Measurements from ENCODE around the gene WDR49.

The WDR49 gene

DNA sequence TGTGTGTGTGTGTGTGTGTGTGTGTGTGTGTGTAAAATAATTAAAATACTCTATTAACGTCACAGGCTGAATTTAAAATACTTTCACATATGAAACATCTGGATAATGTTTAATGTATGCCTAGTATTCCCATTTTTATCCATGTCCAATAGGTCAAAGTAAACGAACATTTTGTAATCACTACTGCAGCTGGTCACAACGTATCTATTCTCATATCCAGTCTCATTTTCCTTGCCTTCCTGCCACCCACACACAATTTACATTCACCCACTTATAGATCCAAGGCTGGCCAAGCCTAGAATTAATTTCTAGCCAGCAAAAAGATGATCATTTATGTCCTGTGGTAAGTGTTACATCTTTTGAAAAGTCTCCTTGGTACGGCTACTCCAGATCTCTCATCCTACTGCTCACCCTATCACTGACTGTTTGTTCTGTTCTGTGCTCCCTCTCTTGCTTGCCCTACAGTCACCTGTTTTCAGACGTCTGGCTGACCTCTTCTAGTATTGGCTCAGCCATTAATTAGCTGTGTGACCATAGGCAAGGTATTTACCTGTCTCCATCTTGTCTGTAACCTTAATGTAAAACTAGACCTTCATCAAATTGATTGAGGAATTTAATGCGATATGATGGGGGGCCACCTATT, 197.5 kb downstream of the WDR49 start:
- no peak for DNase-seq (ENCODE audit: extremely low read depth, low read depth)
- TF ChIP-seq, protein P1, sequence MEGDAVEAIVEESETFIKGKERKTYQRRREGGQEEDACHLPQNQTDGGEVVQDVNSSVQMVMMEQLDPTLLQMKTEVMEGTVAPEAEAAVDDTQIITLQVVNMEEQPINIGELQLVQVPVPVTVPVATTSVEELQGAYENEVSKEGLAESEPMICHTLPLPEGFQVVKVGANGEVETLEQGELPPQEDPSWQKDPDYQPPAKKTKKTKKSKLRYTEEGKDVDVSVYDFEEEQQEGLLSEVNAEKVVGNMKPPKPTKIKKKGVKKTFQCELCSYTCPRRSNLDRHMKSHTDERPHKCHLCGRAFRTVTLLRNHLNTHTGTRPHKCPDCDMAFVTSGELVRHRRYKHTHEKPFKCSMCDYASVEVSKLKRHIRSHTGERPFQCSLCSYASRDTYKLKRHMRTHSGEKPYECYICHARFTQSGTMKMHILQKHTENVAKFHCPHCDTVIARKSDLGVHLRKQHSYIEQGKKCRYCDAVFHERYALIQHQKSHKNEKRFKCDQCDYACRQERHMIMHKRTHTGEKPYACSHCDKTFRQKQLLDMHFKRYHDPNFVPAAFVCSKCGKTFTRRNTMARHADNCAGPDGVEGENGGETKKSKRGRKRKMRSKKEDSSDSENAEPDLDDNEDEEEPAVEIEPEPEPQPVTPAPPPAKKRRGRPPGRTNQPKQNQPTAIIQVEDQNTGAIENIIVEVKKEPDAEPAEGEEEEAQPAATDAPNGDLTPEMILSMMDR (IDR thresholded peaks at IDR 0.05; ENCODE audit: low read depth, low read length) = no peak

DNA sequence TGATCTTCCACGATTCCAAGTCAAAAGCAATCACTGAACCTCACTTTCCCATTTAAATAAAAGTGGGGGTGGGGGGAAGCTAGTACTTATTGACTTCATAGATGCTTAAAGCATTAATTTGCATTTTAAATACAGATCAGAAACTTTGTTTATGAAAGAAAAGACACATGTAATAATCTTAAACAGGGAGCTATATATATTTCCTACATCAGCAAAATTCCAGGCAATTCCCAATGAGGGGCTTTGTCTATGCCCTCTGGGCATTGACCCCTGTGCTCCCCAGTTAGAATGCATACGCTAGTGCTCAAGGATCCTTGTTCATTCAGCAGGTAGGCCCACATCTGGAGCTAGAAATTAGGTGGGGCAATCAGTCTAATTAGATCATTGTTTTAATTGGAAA, 199.9 kb downstream of the WDR49 start:
- TF ChIP-seq, protein P1 (IDR thresholded peaks at IDR 0.05; ENCODE audit: low read depth, low read length) = no peak
- no peak for DNase-seq (ENCODE audit: extremely low read depth, low read depth)

DNA sequence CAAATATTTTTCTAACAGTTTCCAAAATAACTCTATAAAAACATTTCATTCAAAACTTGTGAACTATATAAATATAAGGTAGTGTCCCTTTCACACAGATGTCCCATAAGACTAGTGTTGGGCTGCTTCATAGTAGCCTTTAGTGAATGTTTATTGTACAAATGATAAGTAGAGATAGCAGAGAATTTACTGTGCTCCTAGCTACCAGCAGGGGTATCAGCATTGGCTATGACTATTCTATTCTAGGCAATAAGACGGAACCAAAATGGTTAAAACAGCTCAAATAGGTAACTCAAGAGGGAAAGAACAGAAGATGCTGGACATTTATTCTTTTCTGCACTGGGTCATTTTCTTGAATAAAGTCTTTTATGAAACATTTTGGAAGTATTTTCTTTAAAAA, 202.5 kb downstream of the WDR49 start:
- TF ChIP-seq, protein P1 (IDR thresholded peaks at IDR 0.05; ENCODE audit: low read depth, low read length) = no peak
- DNase-seq (ENCODE audit: extremely low read depth, low read depth) = no peak

DNA sequence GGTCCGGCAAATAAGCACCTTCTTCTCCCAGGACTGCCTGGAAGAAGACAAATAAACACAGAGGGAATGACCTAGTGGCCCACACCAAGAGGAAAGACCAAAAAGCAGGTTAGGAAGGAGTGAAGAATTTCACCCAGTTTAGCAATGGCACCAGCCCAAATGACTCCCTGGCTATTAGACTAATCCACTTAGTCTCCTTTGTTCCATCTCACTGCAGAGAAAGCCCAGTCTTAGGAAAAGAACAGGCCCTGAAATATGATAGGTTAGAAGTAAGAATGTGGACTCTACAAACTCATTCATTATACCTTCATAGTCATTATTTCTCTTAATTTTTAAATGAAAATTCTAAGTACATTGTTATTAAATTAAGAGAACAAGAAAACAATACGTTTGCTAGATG, 203.1 kb downstream of the WDR49 start:
- DNase-seq (ENCODE audit: extremely low read depth, low read depth) = no peak
- TF ChIP-seq, protein P1 (IDR thresholded peaks at IDR 0.05; ENCODE audit: low read depth, low read length) = no peak

DNA sequence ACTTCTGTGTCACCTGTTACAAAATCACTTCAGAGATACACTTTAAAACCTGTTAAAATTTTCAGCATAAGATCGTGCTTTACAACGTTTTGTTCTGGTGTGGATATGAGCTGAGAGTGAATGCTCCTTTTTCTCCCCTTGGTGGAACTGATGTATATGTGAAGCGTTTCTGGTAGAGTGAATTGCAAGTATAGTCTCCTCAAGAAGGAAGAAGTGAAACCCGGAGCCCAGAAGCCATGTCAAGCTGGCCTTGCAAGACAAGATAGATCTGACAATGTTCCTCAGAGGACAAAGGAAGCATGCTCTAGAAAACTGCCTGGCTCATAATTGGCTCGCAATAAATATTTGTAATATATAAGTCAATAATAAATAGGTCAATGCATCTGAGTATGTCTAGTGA, 203.5 kb downstream of the WDR49 start:
- TF ChIP-seq, protein P1 (IDR thresholded peaks at IDR 0.05; ENCODE audit: low read depth, low read length) = no peak
- no peak for DNase-seq (ENCODE audit: extremely low read depth, low read depth)

DNA sequence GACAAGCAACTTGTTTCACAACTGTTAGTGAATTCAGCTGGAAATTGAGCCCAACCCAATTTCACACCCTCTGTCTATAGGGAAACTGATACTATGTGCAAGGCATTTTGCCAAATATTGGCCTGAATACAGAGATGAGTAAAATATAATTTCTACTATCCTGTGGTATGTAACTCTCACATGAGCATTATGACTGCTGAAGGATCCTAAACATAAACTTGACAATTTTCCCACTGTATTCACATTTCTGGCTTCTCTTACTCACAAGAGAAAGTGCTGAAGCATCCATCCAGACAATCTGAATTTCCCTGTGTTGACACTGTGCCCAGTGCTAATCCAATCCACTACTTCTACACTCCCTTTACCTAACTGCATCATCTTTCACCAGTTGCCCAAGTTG, 208.3 kb downstream of the WDR49 start:
- TF ChIP-seq, protein P1 (IDR thresholded peaks at IDR 0.05; ENCODE audit: low read depth, low read length) = no peak
- no peak for DNase-seq (ENCODE audit: extremely low read depth, low read depth)

DNA sequence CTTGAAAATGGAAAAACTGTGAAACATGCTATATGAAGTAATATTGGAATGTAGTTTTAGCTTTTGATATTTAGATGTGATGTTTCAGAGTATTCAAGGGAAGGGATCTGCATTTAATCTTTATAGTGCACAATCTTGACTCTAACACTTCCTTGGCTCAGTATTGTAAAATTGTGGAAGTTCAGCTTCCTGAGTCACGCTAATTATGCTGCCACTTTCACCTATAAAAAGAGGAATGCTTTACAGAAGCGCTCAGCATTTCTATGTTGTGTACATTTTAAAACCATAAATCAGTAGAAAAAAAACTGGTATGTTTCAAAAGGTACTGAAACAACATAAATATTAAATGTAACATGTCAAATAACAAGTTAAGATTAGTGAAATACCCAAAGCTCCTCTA, 212.5 kb downstream of the WDR49 start:
- TF ChIP-seq, protein P1 (IDR thresholded peaks at IDR 0.05; ENCODE audit: low read depth, low read length) = no peak

More for the DNA sequence above, 212.5 kb downstream of the WDR49 start:
- no peak for DNase-seq (ENCODE audit: extremely low read depth, low read depth)
